Panc1 (cell line): ENCODE results near the gene SWSAP1. TPM values are rescaled to one million over a fixed set of nuclear protein-coding genes. Genes with fewer than 3 reads are reported as not detected.

Experiments used
- ATAC-seq: fragments of 200-7000 bp; cut with Tn5 transposase; 2 replicates; pipeline ENCODE4 v1.9.1; 2020; ENCODE audit warnings: mild to moderate bottlenecking, moderate library complexity
- BruUV-seq: library from RNA; stranded (reverse); fragments of 400-500 nt; replicated peaks from 2 replicates; lab custom pipeline; 2021; lab: Mats Ljungman, UMichigan
- CTCF ChIA-PET: fragments of 300-600 bp; sonication (Branson Sonifier 250); formaldehyde crosslinking; loops from one replicate; lab custom pipeline; 2022; ENCODE audit warnings: antibody characterized with exemption; lab: Charles Lee
- POLR2A ChIA-PET: fragments of 300-600 bp; sonication (Branson Sonifier 250); formaldehyde crosslinking; loops from one replicate; lab custom pipeline; 2022; ENCODE audit warnings: antibody characterized with exemption; lab: Charles Lee
- DNase-seq: peaks from one replicate; pipeline ENCODE4 v3.0.0-alpha.2; 2010; ENCODE audit warnings: low read depth, low spot score
- H3K27ac ChIP-seq: 2 replicates; pipeline ENCODE4 v1.5.1; 2011; ENCODE audit warnings: mild to moderate bottlenecking, low read length, inconsistent platforms
- H3K27me3 ChIP-seq: fragments of 200-500 bp; sonication (Bioruptor generic); 2 replicates; pipeline ENCODE4 v1.6.0; 2014; ENCODE audit warnings: low read length, inconsistent platforms; ENCODE audit not compliant: control insufficient read depth, insufficient read depth
- H3K36me3 ChIP-seq: fragments of 200-500 bp; sonication (Bioruptor generic); 2 replicates; pipeline ENCODE4 v1.5.1; 2014; ENCODE audit warnings: inconsistent platforms, mild to moderate bottlenecking, low read length, moderate library complexity; ENCODE audit not compliant: control insufficient read depth, insufficient read depth
- H3K4me1 ChIP-seq: 2 replicates; pipeline ENCODE4 v1.5.1; 2011; ENCODE audit warnings: inconsistent platforms, mild to moderate bottlenecking, low read length, moderate library complexity; ENCODE audit not compliant: control insufficient read depth, insufficient read depth
- H3K4me3 ChIP-seq, 2 experiments: 2 replicates each; pipeline ENCODE4 v1.5.1; 2011 to 2012; ENCODE audit warnings: low read depth in 2 of 2, low read length in 2 of 2, mild to moderate bottlenecking in 2 of 2, inconsistent platforms in 1 of 2, moderate library complexity in 1 of 2
- H3K9me3 ChIP-seq: fragments of 200-500 bp; sonication (Bioruptor generic); 2 replicates; pipeline ENCODE4 v1.5.1; 2014; ENCODE audit warnings: low read depth, mild to moderate bottlenecking, inconsistent platforms, low read length, moderate library complexity; ENCODE audit not compliant: control insufficient read depth, insufficient read depth
- CTCF ChIP-seq: fragments of 450-650 bp; IDR thresholded peaks from 2 replicates; pipeline ENCODE4 v1.5.1; 2017; ENCODE audit warnings: mild to moderate bottlenecking
- POLR2AphosphoS5 ChIP-seq: IDR thresholded peaks from 2 replicates; pipeline ENCODE4 v1.6.1; 2012; ENCODE audit warnings: mild to moderate bottlenecking, low read depth, low read length, moderate library complexity
- REST ChIP-seq, 2 experiments: IDR thresholded peaks; 2 replicates each; pipeline ENCODE4 v1.6.1; 2011 to 2012; ENCODE audit warnings: low read depth in 2 of 2, control low read depth in 1 of 2, low read length in 1 of 2, mild to moderate bottlenecking in 1 of 2, moderate library complexity in 1 of 2; ENCODE audit not compliant: insufficient read depth in 1 of 2
- SIN3A ChIP-seq: IDR thresholded peaks from 2 replicates; pipeline ENCODE4 v1.6.1; 2012; ENCODE audit warnings: low read depth, mild to moderate bottlenecking, low read length, moderate library complexity, borderline replicate concordance; ENCODE audit not compliant: insufficient read depth
- TCF7L2 ChIP-seq: IDR thresholded peaks from 2 replicates; pipeline ENCODE4 v1.6.1; 2011; ENCODE audit warnings: mild to moderate bottlenecking, low read depth, low read length, inconsistent platforms
- in situ Hi-C: cut with HindIII; loops from 2 replicates; pipeline ENCODE4 v1.10.0; 2016; ENCODE audit warnings: low sequenced_read_pairs, low pct_unique_long_range_greater_than_20kb
- intact Hi-C: fragments of 100-400 bp; cut with micrococcal nuclease; formaldehyde crosslinking; loops from one replicate; pipeline ENCODE4 v1.10.0; 2022; ENCODE audit not compliant: unreplicated experiment
- total RNA-seq: library from RNA; stranded (reverse); gene quantifications from one replicate; pipeline ENCODE4 v1.2.1, GENCODE V29; 2021; ENCODE audit not compliant: unreplicated experiment

Gene SWSAP1
- total RNA-seq, 1 experiment from 2014 or later, result 3.1 TPM

GRCh38 chr19:11373885-11374432 is 507 bp upstream of the SWSAP1 start:
- BruUV-seq, result no TSS peak
- Histone ChIP-seq H3K9me3 (no peaks in the 10 kb centered on the region), H3K4me1 (peaks cover 28% of the 10 kb centered on the region), H3K4me3 (peak overlapping the region; percentile 62 to 68), H3K36me3 (no peaks in the 10 kb centered on the region), H3K27ac (peak overlapping the region; percentile 88), H3K27me3 (no peaks in the 10 kb centered on the region)
- intact Hi-C loops (no loop called here), in situ Hi-C loops (no loop called here)
- TF ChIP-seq TCF7L2 (no peak), REST (IDR thresholded peaks at IDR 0.05; ENCODE audit: insufficient read depth in 1 of 2, low read depth in 2 of 2, low read length in 1 of 2) (no peak), CTCF (no peak), SIN3A (no peak), POLR2AphosphoS5 (no peak)
- ChIA-PET CTCF (interaction anchor here (1.8 kb wide), 1 partner anchor 80 kb away, joined by 5 read pairs; no protein-coding TSS in a partner anchor), POLR2A (interaction anchor here (1.4 kb wide), 1 partner anchor 29 kb away, joined by 8 read pairs; no protein-coding TSS in a partner anchor)
- no peak for ATAC-seq
- no peak for DNase-seq

GRCh38 chr19:11375143-11375948 is 880 bp downstream of the SWSAP1 start:
- Histone ChIP-seq H3K9me3 (no peaks in the 10 kb centered on the region), H3K27me3 (no peaks in the 10 kb centered on the region), H3K4me3 (peak overlapping the region; percentile 62 to 73), H3K4me1 (peaks cover 33% of the 10 kb centered on the region), H3K27ac (peak overlapping the region; percentile 83), H3K36me3 (no peaks in the 10 kb centered on the region)
- in situ Hi-C loops (no loop called here), intact Hi-C loops (no loop called here)
- ATAC-seq (peak; percentile 31), DNase-seq (no peak)
- ChIA-PET POLR2A (interaction anchor here (1.4 kb wide), 1 partner anchor 30 kb away, joined by 8 read pairs; no protein-coding TSS in a partner anchor), CTCF (interaction anchor here (0.6 to 1.8 kb wide), 4 partner anchors 13 to 107 kb away, joined by 4 to 5 read pairs (median 5); no protein-coding TSS in a partner anchor)
- TF ChIP-seq POLR2AphosphoS5 (no peak), REST (IDR thresholded peaks at IDR 0.05; ENCODE audit: insufficient read depth in 1 of 2, low read depth in 2 of 2, low read length in 1 of 2) (no peak), TCF7L2 (no peak), SIN3A (no peak), CTCF (no peak)
- TSS peak; percentile 96 for BruUV-seq
